HG02970 (cell line): Measurements from ENCODE around the gene SCGB2A2.

Experiments
- ATAC-seq: cut with Tn5 transposase; IDR thresholded peaks from one replicate; pipeline ENCODE4 v1.9.1; 2021; ENCODE audit warnings: mild to moderate bottlenecking, moderate library complexity, moderate number of reproducible peaks; ENCODE audit not compliant: unreplicated experiment, low FRiP score

Gene SCGB2A2

DNA sequence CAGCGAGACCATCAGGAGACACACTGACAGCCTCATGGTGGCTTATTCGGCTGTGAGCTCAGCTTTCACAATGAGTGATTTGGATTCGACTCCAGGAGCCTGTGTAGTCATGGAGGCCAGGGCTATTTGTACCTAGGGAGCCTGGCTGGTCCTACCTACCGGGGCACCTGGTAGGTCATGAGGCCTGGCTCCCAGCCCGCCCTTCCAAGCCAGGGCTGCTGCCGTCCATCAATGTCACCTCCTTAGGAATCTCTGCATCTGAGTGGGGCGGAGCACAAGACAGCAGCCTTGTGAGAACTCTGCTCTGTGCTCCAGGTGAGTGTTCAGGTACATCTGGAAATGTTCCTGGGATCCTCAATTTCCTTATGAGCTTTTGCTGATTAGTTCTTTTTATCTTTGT lies 29.0 kb downstream of the SCGB2A2 start, which contains the start of gene SCGB1D4:
TSS of gene SCGB1D4 (minus strand) at position 101 of the 400 bp plus-strand sequence. CDS start at position 36, 65 bp downstream.
- no peak for ATAC-seq

DNA sequence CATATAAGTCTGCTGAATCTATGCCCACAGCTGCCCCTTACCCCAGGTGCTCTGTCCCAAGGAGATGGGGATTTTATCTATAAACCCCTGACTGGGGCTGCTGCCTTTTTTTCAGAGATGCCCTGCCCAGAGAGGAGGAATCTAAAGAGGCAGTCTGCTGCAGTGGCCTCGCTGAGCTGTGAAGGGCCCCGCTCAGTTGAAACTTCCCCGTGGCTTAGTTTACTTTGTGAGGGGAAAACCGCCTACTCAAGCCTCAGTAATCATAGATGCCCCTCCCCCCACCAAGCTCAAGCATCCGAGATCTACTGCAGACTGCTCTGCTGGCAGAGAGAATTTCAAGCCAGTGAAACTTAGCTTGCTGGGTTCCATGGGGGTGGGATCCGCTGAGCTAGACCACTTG lies 36.3 kb downstream of the SCGB2A2 start:
- no peak for ATAC-seq

DNA sequence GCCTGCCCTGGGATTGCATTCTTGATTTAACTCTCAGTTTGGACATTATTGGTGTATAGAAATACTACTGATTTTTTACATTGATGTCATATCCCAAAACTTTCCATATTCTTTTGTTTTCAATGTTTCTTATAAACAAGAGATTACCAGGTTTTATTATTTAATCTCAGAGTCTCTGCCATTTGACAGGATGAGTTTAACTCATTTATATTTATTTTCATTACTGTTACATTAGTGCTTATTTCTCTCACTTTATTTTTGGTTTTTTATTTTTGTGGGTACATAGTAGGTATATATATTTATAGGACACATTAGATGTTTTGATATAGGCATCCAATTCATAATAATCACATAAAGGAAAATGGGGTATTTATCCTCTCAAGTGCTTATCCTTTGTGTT lies 38.0 kb downstream of the SCGB2A2 start:
- ATAC-seq = no peak

DNA sequence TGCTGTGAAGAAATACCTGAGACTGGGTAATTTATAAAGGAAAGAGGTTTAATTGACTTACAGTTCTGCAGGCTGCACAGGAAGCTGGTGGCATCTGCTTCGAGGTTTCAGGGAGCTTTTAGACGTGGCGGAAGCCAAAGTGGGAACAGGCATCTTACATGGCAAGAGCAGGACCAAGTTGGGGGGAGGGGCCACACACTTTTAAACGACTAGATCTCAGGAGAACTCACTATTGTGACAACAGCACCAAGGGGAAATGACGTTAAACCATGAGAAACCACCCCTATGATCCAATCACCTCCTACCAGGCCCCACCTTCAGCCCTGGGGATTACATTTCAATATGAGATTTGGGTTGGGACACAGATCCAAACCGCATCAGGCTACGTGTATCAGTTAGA lies 40.0 kb downstream of the SCGB2A2 start:
- no peak for ATAC-seq

DNA sequence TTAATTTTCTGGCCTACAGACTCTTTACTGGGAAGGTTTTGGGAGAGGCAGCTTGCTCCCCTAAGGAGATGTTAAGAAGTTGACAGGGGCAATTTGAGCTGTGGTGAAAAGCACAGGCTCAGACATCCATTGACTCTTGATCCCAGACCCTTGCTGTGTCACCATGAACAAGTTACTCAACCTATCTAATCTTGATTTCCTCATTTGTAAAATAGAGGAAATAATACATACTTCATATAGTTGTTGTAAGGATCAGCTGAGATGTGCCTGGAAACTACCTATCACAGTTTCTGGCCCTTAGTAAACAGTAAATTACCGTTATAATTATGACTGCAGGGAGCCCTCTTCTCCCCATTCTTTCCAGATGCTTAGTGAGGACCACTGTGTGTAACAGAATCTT lies 45.5 kb downstream of the SCGB2A2 start:
- no peak for ATAC-seq

DNA sequence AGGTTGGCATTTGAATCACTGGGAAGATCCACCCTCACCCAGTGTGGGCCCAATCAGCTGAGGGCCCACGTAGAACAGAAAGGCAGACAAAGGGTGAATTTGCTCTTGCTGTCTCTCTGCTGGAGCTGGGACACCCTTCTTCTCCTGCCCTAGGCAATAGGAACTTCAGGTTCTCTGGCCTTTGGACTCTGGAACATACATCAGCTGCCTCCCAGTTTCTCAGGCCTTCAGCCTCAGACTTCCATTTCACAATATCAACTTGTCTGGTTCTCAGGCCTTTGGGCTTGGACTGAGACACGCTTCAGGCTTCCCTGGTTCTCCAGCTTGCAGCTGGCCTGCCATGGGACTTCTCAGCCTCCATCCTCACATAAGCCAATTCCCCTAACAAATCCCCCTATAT lies 52.6 kb downstream of the SCGB2A2 start:
- ATAC-seq = no peak
